Chondrocyte (in vitro differentiated cells): Measurements from ENCODE around the gene CDC37L1. TPM values are rescaled to one million over a fixed set of nuclear protein-coding genes. Genes with fewer than 3 reads are reported as not detected.

Source experiments
- DNase-seq: peaks from one replicate; pipeline ENCODE4 v3.0.0; 2021; ENCODE audit warnings: mixed read lengths, low spot score
- H3K27ac Mint-ChIP-seq: one replicate; pipeline ENCODE4 v1.8.0; 2021; ENCODE audit warnings: mild to moderate bottlenecking, moderate library complexity, mixed read lengths; ENCODE audit not compliant: unreplicated experiment
- H3K27me3 Mint-ChIP-seq: 2 replicates; pipeline ENCODE4 v1.8.0; 2021; ENCODE audit warnings: low read depth, mixed read lengths
- H3K36me3 Mint-ChIP-seq: 2 replicates; pipeline ENCODE4 v1.8.0; 2021; ENCODE audit warnings: low read depth, mixed read lengths
- H3K4me1 Mint-ChIP-seq: 2 replicates; pipeline ENCODE4 v1.8.0; 2021; ENCODE audit warnings: low read depth, mild to moderate bottlenecking, mixed read lengths
- H3K4me3 Mint-ChIP-seq: one replicate; pipeline ENCODE4 v1.8.0; 2021; ENCODE audit warnings: mild to moderate bottlenecking, moderate library complexity, mixed read lengths; ENCODE audit not compliant: unreplicated experiment
- H3K9me3 Mint-ChIP-seq: 2 replicates; pipeline ENCODE4 v1.8.0; 2021; ENCODE audit warnings: low read depth, mixed read lengths
- total RNA-seq: library from RNA; stranded (reverse); gene quantifications from 3 replicates; pipeline ENCODE4 v1.2.1, GENCODE V29; 2021
- TF ChIP-seq, protein P1 (sequence below): fragments of 200-600 bp; sonication (generic); IDR thresholded peaks from 2 replicates; pipeline ENCODE4 v1.5.0; 2021; ENCODE audit warnings: antibody characterized with exemption, mild to moderate bottlenecking, moderate library complexity

CDC37L1 gene
- total RNA-seq, 1 donor from 2014 or later: 17.0 TPM

DNA sequence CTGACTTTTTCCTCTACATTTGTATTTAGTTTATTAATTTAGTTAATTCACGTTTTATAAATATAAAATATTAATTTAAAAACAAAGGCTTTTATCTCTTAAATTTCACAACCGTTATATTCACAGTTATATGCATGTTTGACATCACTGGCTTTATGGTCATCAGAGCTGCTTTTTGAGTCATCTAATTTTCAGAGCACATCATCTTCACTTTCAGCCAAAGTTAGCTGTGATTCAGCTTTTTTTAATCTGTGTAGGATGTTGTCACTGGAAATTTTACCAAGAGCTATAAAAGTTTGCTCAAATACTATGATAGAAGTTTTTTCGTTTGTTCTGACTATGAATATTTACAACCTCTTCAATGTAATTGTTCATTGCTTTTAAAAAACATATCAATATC is 12.4 kb downstream of the CDC37L1 start:
- Mint-ChIP-seq H3K9me3 (no peaks in the 10 kb centered on the region), H3K27me3 (no peaks in the 10 kb centered on the region), H3K4me1 (peaks cover 8% of the 10 kb centered on the region), H3K36me3 (peaks cover 5% of the 10 kb centered on the region), H3K27ac (no peak overlapping the region), H3K4me3 (no peak overlapping the region)
- no peak for DNase-seq
- TF ChIP-seq, protein P1, sequence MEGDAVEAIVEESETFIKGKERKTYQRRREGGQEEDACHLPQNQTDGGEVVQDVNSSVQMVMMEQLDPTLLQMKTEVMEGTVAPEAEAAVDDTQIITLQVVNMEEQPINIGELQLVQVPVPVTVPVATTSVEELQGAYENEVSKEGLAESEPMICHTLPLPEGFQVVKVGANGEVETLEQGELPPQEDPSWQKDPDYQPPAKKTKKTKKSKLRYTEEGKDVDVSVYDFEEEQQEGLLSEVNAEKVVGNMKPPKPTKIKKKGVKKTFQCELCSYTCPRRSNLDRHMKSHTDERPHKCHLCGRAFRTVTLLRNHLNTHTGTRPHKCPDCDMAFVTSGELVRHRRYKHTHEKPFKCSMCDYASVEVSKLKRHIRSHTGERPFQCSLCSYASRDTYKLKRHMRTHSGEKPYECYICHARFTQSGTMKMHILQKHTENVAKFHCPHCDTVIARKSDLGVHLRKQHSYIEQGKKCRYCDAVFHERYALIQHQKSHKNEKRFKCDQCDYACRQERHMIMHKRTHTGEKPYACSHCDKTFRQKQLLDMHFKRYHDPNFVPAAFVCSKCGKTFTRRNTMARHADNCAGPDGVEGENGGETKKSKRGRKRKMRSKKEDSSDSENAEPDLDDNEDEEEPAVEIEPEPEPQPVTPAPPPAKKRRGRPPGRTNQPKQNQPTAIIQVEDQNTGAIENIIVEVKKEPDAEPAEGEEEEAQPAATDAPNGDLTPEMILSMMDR: no peak

DNA sequence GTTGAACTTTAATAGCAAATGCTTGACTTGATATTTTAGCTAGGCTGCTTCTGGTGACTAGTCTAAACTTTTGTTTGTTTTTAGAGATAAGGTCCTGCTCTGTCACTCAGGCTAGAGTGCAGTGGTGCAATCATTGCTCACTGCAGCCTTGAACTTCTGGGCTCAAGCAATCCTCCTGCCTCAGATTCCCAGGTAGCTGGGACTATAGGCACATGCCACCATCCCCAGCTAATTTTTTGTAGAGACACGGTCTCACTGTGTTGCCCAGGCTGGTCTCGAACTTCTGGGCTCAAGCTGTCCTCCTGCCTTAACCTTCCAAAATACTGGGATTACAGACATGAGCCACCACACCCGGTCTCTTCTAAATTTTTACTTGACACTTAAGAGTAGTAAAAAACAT is 20.7 kb downstream of the CDC37L1 start:
- H3K27me3 Mint-ChIP-seq: no peaks in the 10 kb centered on the region
- H3K4me3 Mint-ChIP-seq: no peak overlapping the region
- no peaks in the 10 kb centered on the region for H3K9me3 Mint-ChIP-seq
- TF ChIP-seq, protein P1: no peak
- no peaks in the 10 kb centered on the region for H3K4me1 Mint-ChIP-seq
- no peak for DNase-seq
- peaks cover 15% of the 10 kb centered on the region for H3K36me3 Mint-ChIP-seq
- H3K27ac Mint-ChIP-seq: no peak overlapping the region

DNA sequence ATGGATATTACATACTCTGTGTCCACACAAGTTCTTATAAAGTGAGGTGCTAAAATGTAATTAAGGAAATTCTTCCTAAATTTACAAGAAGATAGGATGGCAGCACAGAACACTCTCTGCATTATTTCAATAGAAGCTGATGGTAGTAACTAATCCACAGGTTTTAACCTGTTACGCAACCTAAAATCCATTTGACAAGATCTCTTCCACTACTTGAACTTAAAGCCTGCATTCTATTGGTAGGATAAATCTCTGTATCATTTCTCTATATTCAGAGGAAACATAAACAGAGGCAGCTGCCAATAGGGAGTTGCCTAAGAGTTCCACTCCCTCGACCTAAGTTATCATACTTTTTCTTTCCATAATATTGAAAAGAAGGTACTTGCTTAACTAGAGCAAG is 21.6 kb downstream of the CDC37L1 start:
- H3K4me1 Mint-ChIP-seq: no peaks in the 10 kb centered on the region
- DNase-seq: no peak
- H3K27ac Mint-ChIP-seq: no peak overlapping the region
- no peak overlapping the region for H3K4me3 Mint-ChIP-seq
- H3K9me3 Mint-ChIP-seq: no peaks in the 10 kb centered on the region
- H3K27me3 Mint-ChIP-seq: no peaks in the 10 kb centered on the region
- TF ChIP-seq, protein P1: no peak
- peaks cover 16% of the 10 kb centered on the region for H3K36me3 Mint-ChIP-seq

DNA sequence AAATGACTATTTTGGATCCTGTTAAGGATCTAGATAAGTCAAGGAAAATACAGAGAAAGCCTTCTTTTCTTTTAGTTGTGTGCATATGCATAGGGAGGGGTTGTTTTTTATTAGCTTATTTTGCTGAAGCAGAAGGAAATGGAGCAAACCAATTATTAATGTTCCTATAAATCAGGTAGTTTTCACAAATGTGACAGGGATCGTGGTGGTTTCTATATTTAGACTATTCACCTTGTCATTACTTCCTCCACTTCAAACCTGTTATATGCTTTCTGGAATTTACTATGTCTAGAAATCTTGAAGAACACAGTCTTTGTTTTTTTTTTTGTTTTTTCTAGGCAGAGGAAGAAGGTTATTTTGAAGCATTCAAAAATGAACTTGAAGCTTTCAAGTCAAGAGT is 22.2 kb downstream of the CDC37L1 start:
- no peak for DNase-seq
- H3K9me3 Mint-ChIP-seq: no peaks in the 10 kb centered on the region
- H3K36me3 Mint-ChIP-seq: peaks cover 19% of the 10 kb centered on the region
- H3K27me3 Mint-ChIP-seq: no peaks in the 10 kb centered on the region
- TF ChIP-seq, protein P1: no peak
- H3K4me3 Mint-ChIP-seq: no peak overlapping the region
- no peak overlapping the region for H3K27ac Mint-ChIP-seq
- no peaks in the 10 kb centered on the region for H3K4me1 Mint-ChIP-seq

DNA sequence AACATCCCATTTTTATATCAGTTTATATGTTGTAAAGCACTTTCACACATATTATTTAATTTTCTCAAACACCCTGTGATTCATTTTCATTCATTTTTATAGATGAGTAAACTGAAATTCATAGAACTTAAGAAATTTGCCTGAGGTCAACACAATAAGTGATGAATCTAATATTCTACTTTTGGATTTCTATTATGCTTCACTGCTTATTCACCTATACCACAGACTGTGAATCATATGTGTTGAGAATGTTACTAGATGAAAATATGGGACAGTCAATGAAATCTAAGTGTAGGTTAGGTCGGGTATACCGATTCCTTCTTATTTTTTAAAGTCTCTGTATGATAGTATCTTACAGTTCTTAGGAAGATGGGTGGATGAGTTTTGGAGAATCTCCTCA is 24.8 kb downstream of the CDC37L1 start:
- Mint-ChIP-seq H3K9me3 (no peaks in the 10 kb centered on the region), H3K4me3 (no peak overlapping the region), H3K27ac (no peak overlapping the region), H3K27me3 (no peaks in the 10 kb centered on the region), H3K4me1 (no peaks in the 10 kb centered on the region), H3K36me3 (peaks cover 17% of the 10 kb centered on the region)
- no peak for DNase-seq
- TF ChIP-seq, protein P1: no peak
